GM10248 (cell line): ENCODE data around the gene L2HGDH.
A peak's percentile ranks its signal among the peaks of the same experiment; 100 is the strongest.

Experiments used
- CTCF ChIA-PET: fragments of 300-600 bp; sonication (Branson Sonifier 250); formaldehyde crosslinking; extraction: SDS; loops from one replicate; lab custom pipeline; 2021; ENCODE audit warnings: antibody characterized with exemption; lab: Yijun Ruan, JAX
- POLR2A ChIA-PET: fragments of 350-650 bp; sonication (Branson Sonifier 250); formaldehyde crosslinking; extraction: SDS; loops from one replicate; lab custom pipeline; 2020; ENCODE audit warnings: antibody characterized with exemption; lab: Yijun Ruan, JAX
- DNase-seq: peaks from one replicate; pipeline ENCODE4 v3.0.0; 2012; ENCODE audit errors: extremely low spot score
- CTCF ChIP-seq: IDR thresholded peaks from 2 replicates; pipeline ENCODE4 v1.5.1; 2012; ENCODE audit warnings: mild to moderate bottlenecking, low read depth; ENCODE audit errors: extremely low read depth, missing control alignments, control extremely low read depth

Gene L2HGDH

GRCh38 chr14:50347521-50347920 is 35.5 kb upstream of the L2HGDH start:
- no peak for TF ChIP-seq CTCF
- no peak for DNase-seq
- ChIA-PET POLR2A (interaction anchor here (0.5 kb wide), 1 partner anchor 181 kb away, joined by 4 read pairs; no protein-coding TSS in a partner anchor), CTCF (interaction anchor here (1.4 to 2.1 kb wide), 3 partner anchors 9 to 26 kb away, joined by 4 to 12 read pairs (median 6); no protein-coding TSS in a partner anchor)

- POLR2A ChIA-PET, result no interaction called here
- DNase-seq, result no peak
- TF ChIP-seq CTCF, result no peak
- CTCF ChIA-PET, result interaction anchor here (1.0 to 2.7 kb wide), 5 partner anchors 10 to 28 kb away, joined by 3 to 7 read pairs (median 4); no protein-coding TSS in a partner anchor
These were observed 33.9 kb upstream of the L2HGDH start for GRCh38 chr14:50345846-50346422.

- ChIA-PET CTCF (interaction anchor here (1.0 to 2.7 kb wide), 12 partner anchors 9 to 515 kb away, joined by 3 to 12 read pairs (median 4); partner anchors contain the start of gene NEMF), POLR2A (no interaction called here)
- DNase-seq, result no peak
- TF ChIP-seq CTCF, result no peak
These were observed 33.0 kb upstream of the L2HGDH start for GRCh38 chr14:50344876-50345563.

- peak; percentile 64 for DNase-seq
- ChIA-PET POLR2A (interaction anchor here (0.7 to 1.1 kb wide), 3 partner anchors 23 to 262 kb away, joined by 3 to 7 read pairs (median 6); no protein-coding TSS in a partner anchor), CTCF (interaction anchor here (1.0 to 2.7 kb wide), 13 partner anchors 10 to 516 kb away, joined by 3 to 12 read pairs (median 4); partner anchors contain the start of gene NEMF)
- no peak for TF ChIP-seq CTCF
These were observed 32.2 kb upstream of the L2HGDH start for GRCh38 chr14:50344116-50344775.

- DNase-seq, result no peak
- TF ChIP-seq CTCF, result no peak
- ChIA-PET CTCF (interaction anchor here (1.0 to 2.7 kb wide), 10 partner anchors 10 to 517 kb away, joined by 3 to 12 read pairs (median 4); partner anchors contain the start of gene MAP4K5), POLR2A (interaction anchor here (1.1 kb wide), 1 partner anchor 22 kb away, joined by 3 read pairs; no protein-coding TSS in a partner anchor)
These were observed 31.4 kb upstream of the L2HGDH start for GRCh38 chr14:50343434-50343833.
